Loucy (cell line): ENCODE measurements around the gene SCN2A.

Experiments used
- CTCF ChIP-seq: fragments of 200-600 bp; sonication (generic); conservative IDR thresholded peaks from 2 replicates; pipeline ENCODE4 v1.5.1; 2014; ENCODE audit warnings: mild to moderate bottlenecking, antibody characterized with exemption, low read length
- EZH2phosphoT487 ChIP-seq: fragments of 200-600 bp; IDR thresholded peaks from 2 replicates; pipeline ENCODE4 v1.6.1; 2018; ENCODE audit warnings: antibody characterized with exemption, mild to moderate bottlenecking, moderate library complexity, borderline replicate concordance

DNA sequence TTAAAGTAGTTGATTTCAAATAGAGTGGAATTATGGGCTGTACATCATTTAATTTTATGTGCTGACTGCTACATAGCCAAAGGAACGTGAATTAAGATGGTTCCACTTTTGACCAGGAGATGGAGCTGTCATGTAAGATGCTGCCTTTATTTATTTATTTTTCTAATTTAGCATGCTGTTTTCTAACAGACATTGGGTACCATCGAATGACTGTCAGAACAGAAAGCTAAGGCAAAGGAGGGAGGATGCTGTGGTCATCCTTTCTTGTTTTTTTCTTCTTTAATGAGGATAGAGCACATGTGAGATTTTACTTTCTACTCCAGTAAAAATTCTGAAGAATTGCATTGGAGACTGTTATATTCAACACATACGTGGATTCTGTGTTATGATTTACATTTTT is at the start of gene SCN2A:
- TF ChIP-seq EZH2phosphoT487 (no peak), CTCF (peak; percentile 88)
